Measurements from ENCODE around the gene EFNA3.

GRCh38 chr1:155086856-155087535 lies 8.4 kb downstream of the EFNA3 start:
- no peak for TF ChIP-seq EZH2phosphoT487 (conservative IDR thresholded peaks at IDR 0.05; ENCODE audit: low read length)
- TF ChIP-seq CTCF (IDR thresholded peaks at IDR 0.05; ENCODE audit: insufficient read depth, low read length, poor library complexity, severe bottlenecking), result no peak

Measured in SU-DHL-6 (cell line).